PC-3 (cell line): ENCODE results near the gene GADL1. TPM values are rescaled to one million over a fixed set of nuclear protein-coding genes. Genes with fewer than 3 reads are reported as not detected.

Source experiments
- ATAC-seq: fragments of 200-7000 bp; cut with Tn5 transposase; 2 replicates; pipeline ENCODE4 v1.9.1; 2020; ENCODE audit warnings: mild to moderate bottlenecking, moderate library complexity
- BruUV-seq: library from RNA; stranded (reverse); fragments of 400-500 nt; replicated peaks from 2 replicates; lab custom pipeline; 2021; lab: Mats Ljungman, UMichigan
- CTCF ChIA-PET: fragments of 300-600 bp; sonication (Branson Sonifier 250); formaldehyde crosslinking; loops from one replicate; lab custom pipeline; 2022; ENCODE audit warnings: antibody characterized with exemption; lab: Charles Lee
- POLR2A ChIA-PET: fragments of 300-600 bp; sonication (Branson Sonifier 250); formaldehyde crosslinking; loops from one replicate; lab custom pipeline; 2022; ENCODE audit warnings: antibody characterized with exemption; ENCODE audit not compliant: unreplicated experiment; lab: Charles Lee
- DNase-seq: peaks from one replicate; pipeline ENCODE4 v3.0.0-alpha.2; 2015
- H2AFZ ChIP-seq: fragments of 300-600 bp; sonication (generic); 2 replicates; pipeline ENCODE4 v1.6.0; 2016; ENCODE audit warnings: antibody characterized with exemption, low read length
- H3F3A ChIP-seq: fragments of 300-600 bp; sonication (generic); one replicate; pipeline ENCODE4 v1.6.0; 2017; ENCODE audit warnings: antibody characterized with exemption, low read length, control low read depth, mild to moderate bottlenecking; ENCODE audit not compliant: unreplicated experiment
- H3K27ac ChIP-seq: fragments of 300-600 bp; sonication (generic); 2 replicates; pipeline ENCODE4 v1.5.1; 2016; ENCODE audit warnings: mild to moderate bottlenecking, low read length
- H3K27me3 ChIP-seq: fragments of 300-600 bp; sonication (generic); 2 replicates; pipeline ENCODE4 v1.6.1; 2016; ENCODE audit warnings: low read length, mixed read lengths
- H3K36me3 ChIP-seq: fragments of 300-600 bp; sonication (generic); 2 replicates; pipeline ENCODE4 v1.6.1; 2016; ENCODE audit warnings: low read depth, mixed run types, low read length, mixed read lengths
- H3K4me1 ChIP-seq: fragments of 300-600 bp; sonication (generic); 2 replicates; pipeline ENCODE4 v1.5.1; 2016; ENCODE audit warnings: low read length; ENCODE audit not compliant: insufficient read depth
- H3K4me2 ChIP-seq: fragments of 300-600 bp; sonication (generic); 2 replicates; pipeline ENCODE4 v1.6.0; 2016; ENCODE audit warnings: low read length
- H3K4me3 ChIP-seq: fragments of 300-600 bp; sonication (generic); 2 replicates; pipeline ENCODE4 v1.5.1; 2016; ENCODE audit warnings: mild to moderate bottlenecking, low read length, mixed read lengths
- H3K79me2 ChIP-seq: fragments of 300-600 bp; sonication (generic); 2 replicates; pipeline ENCODE4 v1.6.1; 2017; ENCODE audit warnings: low read length, mixed read lengths
- H3K9ac ChIP-seq: fragments of 300-600 bp; sonication (generic); 2 replicates; pipeline ENCODE4 v1.6.0; 2016; ENCODE audit warnings: mild to moderate bottlenecking, low read length
- H3K9me2 ChIP-seq: fragments of 300-600 bp; sonication (generic); replicated peaks from 2 replicates; pipeline ENCODE4 v1.6.1; 2016; ENCODE audit warnings: mixed run types, low read length, mixed read lengths
- H3K9me3 ChIP-seq: fragments of 300-600 bp; sonication (generic); 2 replicates; pipeline ENCODE4 v1.6.1; 2016; ENCODE audit warnings: low read length, mixed read lengths
- H4K20me1 ChIP-seq: fragments of 300-600 bp; sonication (generic); 2 replicates; pipeline ENCODE4 v1.6.1; 2016; ENCODE audit warnings: low read length, mixed read lengths
- CTCF ChIP-seq: fragments of 300-600 bp; sonication (generic); conservative IDR thresholded peaks from 2 replicates; pipeline ENCODE4 v1.5.1; 2017; ENCODE audit warnings: antibody characterized with exemption, low read depth, mild to moderate bottlenecking, low read length
- EZH2 ChIP-seq: fragments of 300-600 bp; sonication (generic); IDR thresholded peaks from one replicate; pipeline ENCODE4 v1.6.1; 2017; ENCODE audit warnings: antibody characterized with exemption, mild to moderate bottlenecking, low read length; ENCODE audit not compliant: unreplicated experiment
- EZH2phosphoT487 ChIP-seq: fragments of 300-600 bp; sonication (generic); IDR thresholded peaks from 2 replicates; pipeline ENCODE4 v1.6.1; 2018; ENCODE audit warnings: mild to moderate bottlenecking, antibody characterized with exemption, low read length, borderline replicate concordance
- intact Hi-C: fragments of 100-400 bp; cut with micrococcal nuclease; formaldehyde crosslinking; loops from 2 replicates; pipeline ENCODE4 v1.9.0; 2023
- total RNA-seq: library from RNA; depleted of rRNA; stranded (reverse); fragments of >200 nt; gene quantifications from 2 replicates; pipeline ENCODE4 v1.2.3, GENCODE V29; 2014

The GADL1 gene
- total RNA-seq, 1 experiment from 2014 or later: not detected

GRCh38 chr3:30711151-30711550 lies 183.3 kb downstream of the GADL1 start:
- CTCF ChIA-PET: no interaction called here
- TF ChIP-seq EZH2phosphoT487: no peak
- TF ChIP-seq CTCF: no peak
- no peak for TF ChIP-seq EZH2
- no peak overlapping the region for H2AFZ ChIP-seq
- H3K4me3 ChIP-seq: no peak overlapping the region
- no peak overlapping the region for H3K9ac ChIP-seq
- H3K27ac ChIP-seq: no peak overlapping the region
- no peak for DNase-seq
- BruUV-seq: no TSS peak
- peaks cover 7% of the 10 kb centered on the region for H3K4me1 ChIP-seq
- H3K4me2 ChIP-seq: no peak overlapping the region
- intact Hi-C loops: no loop called here
- H3K79me2 ChIP-seq: no peaks in the 10 kb centered on the region
- H3K9me2 ChIP-seq: no peaks in the 10 kb centered on the region
- H3K36me3 ChIP-seq: no peaks in the 10 kb centered on the region
- no peaks in the 10 kb centered on the region for H4K20me1 ChIP-seq
- POLR2A ChIA-PET: no interaction called here
- H3K27me3 ChIP-seq: no peaks in the 10 kb centered on the region
- no peak for ATAC-seq
- no peaks in the 10 kb centered on the region for H3F3A ChIP-seq
- no peaks in the 10 kb centered on the region for H3K9me3 ChIP-seq

- Histone ChIP-seq H3K4me3 (no peak overlapping the region), H3K36me3 (no peaks in the 10 kb centered on the region), H4K20me1 (no peaks in the 10 kb centered on the region), H3K27me3 (no peaks in the 10 kb centered on the region), H3K9me2 (no peaks in the 10 kb centered on the region), H3F3A (no peaks in the 10 kb centered on the region), H3K4me1 (peaks cover 7% of the 10 kb centered on the region), H3K4me2 (no peak overlapping the region), H3K79me2 (no peaks in the 10 kb centered on the region), H3K9me3 (no peaks in the 10 kb centered on the region), H3K27ac (no peak overlapping the region), H3K9ac (no peak overlapping the region), H2AFZ (no peak overlapping the region)
- no TSS peak for BruUV-seq
- DNase-seq (no peak), ATAC-seq (no peak)
- POLR2A ChIA-PET: no interaction called here
- TF ChIP-seq CTCF: no peak
- TF ChIP-seq EZH2: no peak
- TF ChIP-seq EZH2phosphoT487: no peak
- intact Hi-C loops: no loop called here
- CTCF ChIA-PET: no interaction called here
Measured at GRCh38 chr3:30710017-30710416, 184.4 kb downstream of the GADL1 start.

- peaks cover 7% of the 10 kb centered on the region for H3K4me1 ChIP-seq
- POLR2A ChIA-PET: no interaction called here
- no peaks in the 10 kb centered on the region for H3K9me3 ChIP-seq
- H3K36me3 ChIP-seq: 0 out of 2 replicates have a peak, but pooled peaks cover 2% of the 10 kb centered on the region
- ATAC-seq (peak; percentile 64), DNase-seq (peak; percentile 53)
- H3K4me2 ChIP-seq: no peak overlapping the region
- H3K79me2 ChIP-seq: no peaks in the 10 kb centered on the region
- no peaks in the 10 kb centered on the region for H3F3A ChIP-seq
- H3K9ac ChIP-seq: no peak overlapping the region
- H3K27ac ChIP-seq: no peak overlapping the region
- no peak overlapping the region for H2AFZ ChIP-seq
- intact Hi-C loops: no loop called here
- BruUV-seq: no TSS peak
- CTCF ChIA-PET: no interaction called here
- TF ChIP-seq CTCF: no peak
- H3K9me2 ChIP-seq: no peaks in the 10 kb centered on the region
- H4K20me1 ChIP-seq: no peaks in the 10 kb centered on the region
- H3K27me3 ChIP-seq: no peaks in the 10 kb centered on the region
- H3K4me3 ChIP-seq: no peak overlapping the region
Measured at GRCh38 chr3:30708472-30708871, 186.0 kb downstream of the GADL1 start.
